Anterior cingulate cortex (tissue), 58 donors: Measurements from ENCODE around the gene MUS81.
A peak's percentile ranks its signal among the peaks of the same experiment; 100 is the strongest.
"Not testable (repeated sequence)": the region's sequence is repeated elsewhere in the genome, so short reads cannot be mapped to it uniquely, and the experiment has no call there.

Experiments
- DNase-seq, 58 donors: peaks; one replicate each; lab custom pipeline; 2025; lab: John Stamatoyannopoulos, UW

Gene MUS81

GRCh38 chr11:65887723-65888162, 27.5 kb downstream of the MUS81 start:
- DNase-seq = peak in 5 of 58 donors; percentile 50 to 76 (median 66)

GRCh38 chr11:65888163-65888814, 28.1 kb downstream of the MUS81 start, which contains the start of gene FIBP:
FIBP (minus strand) TSS chr11:65888471; CDS start chr11:65888418, 53 bp downstream.
- DNase-seq = peak; percentile 70 to 98 (median 96)

GRCh38 chr11:65890324-65891218, 30.3 kb downstream of the MUS81 start, which contains the start of gene CCDC85B:
CCDC85B (plus strand) TSS chr11:65890673; CDS start chr11:65890784, 111 bp downstream.
- peak; percentile 75 to 99 (median 96) for DNase-seq

- peak in 3 of 58 donors; percentile 19 to 54 (median 29) for DNase-seq
Measured at GRCh38 chr11:65891219-65892136, 31.2 kb downstream of the MUS81 start.

GRCh38 chr11:65892137-65892540, 31.9 kb downstream of the MUS81 start:
- not testable (repeated sequence) for DNase-seq

GRCh38 chr11:65892661-65893317, 32.6 kb downstream of the MUS81 start:
- DNase-seq = peak in 7 of 58 donors; percentile 18 to 33 (median 24)

- DNase-seq = no peak
Measured at GRCh38 chr11:65894034-65894591, 33.9 kb downstream of the MUS81 start.

- DNase-seq = no peak
Measured at GRCh38 chr11:65895482-65895981, 35.3 kb downstream of the MUS81 start.

GRCh38 chr11:65896034-65896999, 36.1 kb downstream of the MUS81 start:
- no peak for DNase-seq

GRCh38 chr11:65897020-65897471, 36.8 kb downstream of the MUS81 start:
- no peak for DNase-seq

GRCh38 chr11:65898656-65899355, 38.6 kb downstream of the MUS81 start:
- DNase-seq = no peak

- peak in 1 of 58 donors; percentile 47 for DNase-seq
Measured at GRCh38 chr11:65899356-65900124, 39.3 kb downstream of the MUS81 start.

- peak in 43 of 58 donors; percentile 12 to 89 (median 43) for DNase-seq
Measured at GRCh38 chr11:65900125-65900898, 40.1 kb downstream of the MUS81 start, which contains the start of gene FOSL1. FOSL1 (minus strand) TSS chr11:65900388; CDS start chr11:65900339, 49 bp downstream.

- DNase-seq = no peak
Measured at GRCh38 chr11:65900899-65901180, 40.6 kb downstream of the MUS81 start.

- DNase-seq = no peak
Measured at GRCh38 chr11:65903068-65903481, 42.8 kb downstream of the MUS81 start.

GRCh38 chr11:65903715-65904114, 43.5 kb downstream of the MUS81 start:
- no peak for DNase-seq
